ENCODE measurements around the gene ABTB2. TPM values are rescaled to one million over a fixed set of nuclear protein-coding genes. Genes with fewer than 3 reads are reported as not detected.

The ABTB2 gene
- polyA plus RNA-seq, 1 donor from 2014 or later = 0.68 TPM

DNA sequence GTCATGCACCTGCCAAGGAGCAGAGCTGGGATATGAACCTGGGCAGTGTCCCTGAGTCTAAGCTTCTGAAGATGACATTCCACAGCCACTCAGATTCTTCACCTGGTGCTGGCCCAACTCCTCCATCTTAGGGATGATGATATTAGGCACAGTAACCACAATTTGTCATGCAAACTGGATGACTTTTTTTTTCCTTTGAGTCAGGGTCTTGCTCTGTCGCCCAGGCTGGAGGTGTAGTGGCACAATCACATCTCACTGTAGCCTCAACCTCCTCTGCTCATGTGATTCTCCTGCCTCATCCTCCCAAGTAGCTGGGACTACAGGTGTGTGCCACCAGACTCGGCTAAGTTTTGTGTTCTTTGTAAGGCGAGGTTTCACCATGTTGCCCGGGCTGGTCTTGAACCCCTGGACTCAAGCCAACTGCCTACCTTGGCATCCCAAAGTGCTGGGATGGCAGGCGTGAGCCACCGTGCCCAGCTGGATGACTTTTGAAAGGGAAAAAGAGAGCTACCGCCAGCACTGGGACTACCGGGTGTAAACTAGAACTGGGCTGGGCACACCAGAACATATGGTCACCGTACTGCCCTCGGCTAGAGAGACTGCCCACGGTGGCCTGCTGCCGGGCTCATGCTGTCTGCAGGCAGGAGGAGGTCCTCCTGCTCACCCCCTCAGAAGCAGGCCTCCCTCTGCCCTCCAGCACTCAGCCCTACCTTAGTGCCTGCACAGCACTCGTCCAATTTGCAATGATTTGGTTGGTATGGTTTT lies 174.7 kb downstream of the ABTB2 start:
- H3K79me2 ChIP-seq (replicated peaks; ENCODE audit: insufficient read depth, low read length) = no peaks in the 10 kb centered on the region
- no peaks in the 10 kb centered on the region for H3K9me3 ChIP-seq (ENCODE audit: low read length)
- H4K20me1 ChIP-seq (ENCODE audit: insufficient read depth) = no peaks in the 10 kb centered on the region
- H3F3A ChIP-seq (ENCODE audit: insufficient read depth, low read length, poor library complexity, severe bottlenecking) = no peaks in the 10 kb centered on the region
- H3K9me2 ChIP-seq (ENCODE audit: insufficient read depth, low read length) = no peaks in the 10 kb centered on the region
- H3K4me2 ChIP-seq (ENCODE audit: low read length) = no peak overlapping the region
- H3K9ac ChIP-seq (ENCODE audit: low read length) = no peak overlapping the region
- H3K27ac ChIP-seq (ENCODE audit: low read length) = no peak overlapping the region
- no peak overlapping the region for H2AFZ ChIP-seq (ENCODE audit: low read depth, low read length)
- no peak for TF ChIP-seq EP300 (conservative IDR thresholded peaks at IDR 0.05; ENCODE audit: poor library complexity, severe bottlenecking)
- no peak for TF ChIP-seq SMC3 (conservative IDR thresholded peaks at IDR 0.05; ENCODE audit: poor library complexity)
- H3K27me3 ChIP-seq (ENCODE audit: insufficient read depth, low read depth, low read length) = no peaks in the 10 kb centered on the region
- no peak overlapping the region for H3K4me3 ChIP-seq (ENCODE audit: low read length)
- no peaks in the 10 kb centered on the region for H3K36me3 ChIP-seq (ENCODE audit: insufficient read depth, low read length)

DNA sequence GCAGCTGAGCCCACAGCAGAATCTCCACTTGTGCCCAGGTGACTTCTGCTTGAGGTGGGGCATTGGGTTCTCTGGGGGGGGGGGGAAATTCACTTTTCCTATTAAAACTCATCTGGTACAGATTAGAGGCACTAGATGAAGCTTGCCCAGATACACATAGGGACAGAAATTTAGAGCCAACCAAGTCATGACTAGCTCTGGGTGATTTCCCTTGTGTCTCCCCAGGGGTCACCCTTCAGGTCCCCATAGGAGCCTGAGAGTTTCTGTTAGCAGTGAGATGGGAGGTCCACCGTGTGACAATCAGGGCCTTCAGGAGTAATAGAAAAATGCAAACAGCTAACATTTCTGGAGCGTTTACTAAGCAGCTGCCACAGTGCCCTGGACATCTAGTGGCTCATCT lies 175.4 kb downstream of the ABTB2 start:
- Histone ChIP-seq H3K9ac (ENCODE audit: low read length) (no peak overlapping the region), H3K9me2 (ENCODE audit: insufficient read depth, low read length) (no peaks in the 10 kb centered on the region)
- TF ChIP-seq EP300 (conservative IDR thresholded peaks at IDR 0.05; ENCODE audit: poor library complexity, severe bottlenecking) (no peak), SMC3 (conservative IDR thresholded peaks at IDR 0.05; ENCODE audit: poor library complexity) (no peak), EZH2 (IDR thresholded peaks at IDR 0.05; ENCODE audit: borderline replicate concordance, insufficient read depth, low read length, poor library complexity, severe bottlenecking) (no peak), MXI1 (conservative IDR thresholded peaks at IDR 0.05; ENCODE audit: poor library complexity, severe bottlenecking) (no peak), RAD21 (conservative IDR thresholded peaks at IDR 0.05) (no peak), TAF1 (IDR thresholded peaks at IDR 0.05; ENCODE audit: low read depth) (no peak), POLR2AphosphoS5 (IDR thresholded peaks at IDR 0.05) (no peak)
- TF ChIP-seq, protein P1, sequence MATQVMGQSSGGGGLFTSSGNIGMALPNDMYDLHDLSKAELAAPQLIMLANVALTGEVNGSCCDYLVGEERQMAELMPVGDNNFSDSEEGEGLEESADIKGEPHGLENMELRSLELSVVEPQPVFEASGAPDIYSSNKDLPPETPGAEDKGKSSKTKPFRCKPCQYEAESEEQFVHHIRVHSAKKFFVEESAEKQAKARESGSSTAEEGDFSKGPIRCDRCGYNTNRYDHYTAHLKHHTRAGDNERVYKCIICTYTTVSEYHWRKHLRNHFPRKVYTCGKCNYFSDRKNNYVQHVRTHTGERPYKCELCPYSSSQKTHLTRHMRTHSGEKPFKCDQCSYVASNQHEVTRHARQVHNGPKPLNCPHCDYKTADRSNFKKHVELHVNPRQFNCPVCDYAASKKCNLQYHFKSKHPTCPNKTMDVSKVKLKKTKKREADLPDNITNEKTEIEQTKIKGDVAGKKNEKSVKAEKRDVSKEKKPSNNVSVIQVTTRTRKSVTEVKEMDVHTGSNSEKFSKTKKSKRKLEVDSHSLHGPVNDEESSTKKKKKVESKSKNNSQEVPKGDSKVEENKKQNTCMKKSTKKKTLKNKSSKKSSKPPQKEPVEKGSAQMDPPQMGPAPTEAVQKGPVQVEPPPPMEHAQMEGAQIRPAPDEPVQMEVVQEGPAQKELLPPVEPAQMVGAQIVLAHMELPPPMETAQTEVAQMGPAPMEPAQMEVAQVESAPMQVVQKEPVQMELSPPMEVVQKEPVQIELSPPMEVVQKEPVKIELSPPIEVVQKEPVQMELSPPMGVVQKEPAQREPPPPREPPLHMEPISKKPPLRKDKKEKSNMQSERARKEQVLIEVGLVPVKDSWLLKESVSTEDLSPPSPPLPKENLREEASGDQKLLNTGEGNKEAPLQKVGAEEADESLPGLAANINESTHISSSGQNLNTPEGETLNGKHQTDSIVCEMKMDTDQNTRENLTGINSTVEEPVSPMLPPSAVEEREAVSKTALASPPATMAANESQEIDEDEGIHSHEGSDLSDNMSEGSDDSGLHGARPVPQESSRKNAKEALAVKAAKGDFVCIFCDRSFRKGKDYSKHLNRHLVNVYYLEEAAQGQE (IDR thresholded peaks at IDR 0.05; ENCODE audit: borderline replicate concordance) = no peak
- TF ChIP-seq, protein P2, sequence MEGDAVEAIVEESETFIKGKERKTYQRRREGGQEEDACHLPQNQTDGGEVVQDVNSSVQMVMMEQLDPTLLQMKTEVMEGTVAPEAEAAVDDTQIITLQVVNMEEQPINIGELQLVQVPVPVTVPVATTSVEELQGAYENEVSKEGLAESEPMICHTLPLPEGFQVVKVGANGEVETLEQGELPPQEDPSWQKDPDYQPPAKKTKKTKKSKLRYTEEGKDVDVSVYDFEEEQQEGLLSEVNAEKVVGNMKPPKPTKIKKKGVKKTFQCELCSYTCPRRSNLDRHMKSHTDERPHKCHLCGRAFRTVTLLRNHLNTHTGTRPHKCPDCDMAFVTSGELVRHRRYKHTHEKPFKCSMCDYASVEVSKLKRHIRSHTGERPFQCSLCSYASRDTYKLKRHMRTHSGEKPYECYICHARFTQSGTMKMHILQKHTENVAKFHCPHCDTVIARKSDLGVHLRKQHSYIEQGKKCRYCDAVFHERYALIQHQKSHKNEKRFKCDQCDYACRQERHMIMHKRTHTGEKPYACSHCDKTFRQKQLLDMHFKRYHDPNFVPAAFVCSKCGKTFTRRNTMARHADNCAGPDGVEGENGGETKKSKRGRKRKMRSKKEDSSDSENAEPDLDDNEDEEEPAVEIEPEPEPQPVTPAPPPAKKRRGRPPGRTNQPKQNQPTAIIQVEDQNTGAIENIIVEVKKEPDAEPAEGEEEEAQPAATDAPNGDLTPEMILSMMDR (IDR thresholded peaks at IDR 0.05; ENCODE audit: poor library complexity, severe bottlenecking) = no peak

More for the DNA sequence above, 175.4 kb downstream of the ABTB2 start:
- no peaks in the 10 kb centered on the region for H3K9me3 ChIP-seq (ENCODE audit: low read length)
- H3K79me2 ChIP-seq (replicated peaks; ENCODE audit: insufficient read depth, low read length) = no peaks in the 10 kb centered on the region
- H2AFZ ChIP-seq (ENCODE audit: low read depth, low read length) = no peak overlapping the region
- no peaks in the 10 kb centered on the region for H4K20me1 ChIP-seq (ENCODE audit: insufficient read depth)
- H3K4me2 ChIP-seq (ENCODE audit: low read length) = no peak overlapping the region
- no peaks in the 10 kb centered on the region for H3K27me3 ChIP-seq (ENCODE audit: insufficient read depth, low read depth, low read length)
- H3K36me3 ChIP-seq (ENCODE audit: insufficient read depth, low read length) = no peaks in the 10 kb centered on the region
- no peaks in the 10 kb centered on the region for H3F3A ChIP-seq (ENCODE audit: insufficient read depth, low read length, poor library complexity, severe bottlenecking)
- no peak overlapping the region for H3K4me3 ChIP-seq (ENCODE audit: low read length)
- no peak overlapping the region for H3K27ac ChIP-seq (ENCODE audit: low read length)

All from neural cell (in vitro differentiated cells).